HCT116 (cell line): ENCODE data around the gene ALDH8A1.

Experiments
- EZH2 ChIP-seq: fragments of 200-600 bp; sonication (generic); IDR thresholded peaks from 2 replicates; pipeline ENCODE4 v1.6.1; 2017; ENCODE audit warnings: antibody characterized with exemption, mixed run types
- FOSL1 ChIP-seq: IDR thresholded peaks from 2 replicates; pipeline ENCODE4 v1.6.1; 2012; ENCODE audit warnings: low read depth
- POLR2A ChIP-seq: IDR thresholded peaks from 2 replicates; pipeline ENCODE4 v1.7.0; 2011; ENCODE audit warnings: borderline replicate concordance; ENCODE audit not compliant: insufficient read depth, insufficient read length; ENCODE audit errors: extremely low read depth
- POLR2AphosphoS5 ChIP-seq: IDR thresholded peaks from 2 replicates; pipeline ENCODE4 v1.6.1; 2011; ENCODE audit warnings: mild to moderate bottlenecking, low read depth, low read length, moderate library complexity
- SIN3A ChIP-seq: IDR thresholded peaks from 2 replicates; pipeline ENCODE4 v1.6.1; 2012; ENCODE audit warnings: low read depth
- SRF ChIP-seq: IDR thresholded peaks from 2 replicates; pipeline ENCODE4 v1.6.1; 2012; ENCODE audit warnings: low read depth
- ZNF274 ChIP-seq: fragments of 200-500 bp; sonication (Bioruptor generic); IDR thresholded peaks from 2 replicates; pipeline ENCODE4 v1.6.1; 2014; ENCODE audit warnings: mild to moderate bottlenecking, low read depth, low read length, inconsistent platforms
- TF ChIP-seq, protein P1 (sequence below), 3 experiments: fragments of 200-600 bp in 1 of 3; sonication (generic) in 1 of 3; IDR thresholded peaks in 2 of 3; conservative IDR thresholded peaks in 1 of 3; 2 replicates each; pipeline ENCODE4 v1.5.1; 2012 to 2017; ENCODE audit warnings: low read depth in 2 of 3, low read length in 2 of 3, antibody characterized with exemption in 1 of 3, borderline replicate concordance in 1 of 3, control low read depth in 1 of 3, mild to moderate bottlenecking in 1 of 3, mixed read lengths in 1 of 3, mixed run types in 1 of 3, moderate library complexity in 1 of 3; ENCODE audit not compliant: insufficient read depth in 1 of 3
- TF ChIP-seq, protein P2 (sequence below): IDR thresholded peaks from 2 replicates; pipeline ENCODE4 v1.6.1; 2011; ENCODE audit warnings: mild to moderate bottlenecking, low read length, moderate library complexity; ENCODE audit not compliant: insufficient replicate concordance; ENCODE audit errors: extremely low read depth

DNA sequence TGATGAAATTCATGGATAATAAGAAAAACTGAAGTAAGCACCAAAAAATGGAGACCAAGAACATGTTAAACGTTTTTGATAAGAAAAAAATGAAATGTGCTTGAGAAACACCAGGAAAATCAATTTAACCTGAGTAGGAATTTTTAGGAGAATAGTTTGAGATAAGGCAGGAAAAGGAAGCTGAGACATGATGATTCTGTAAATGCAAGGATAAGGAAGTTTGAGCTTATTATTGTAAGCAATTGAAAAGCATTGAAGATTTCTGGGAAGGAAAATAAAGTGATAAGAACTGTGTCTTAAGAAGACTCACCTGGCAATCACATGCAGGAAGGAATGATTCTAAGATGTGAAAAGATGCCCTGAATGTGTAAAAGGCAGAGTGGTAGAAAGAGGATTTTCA is 66.6 kb downstream of the ALDH8A1 start:
- TF ChIP-seq SIN3A, result no peak
- TF ChIP-seq, protein P1, sequence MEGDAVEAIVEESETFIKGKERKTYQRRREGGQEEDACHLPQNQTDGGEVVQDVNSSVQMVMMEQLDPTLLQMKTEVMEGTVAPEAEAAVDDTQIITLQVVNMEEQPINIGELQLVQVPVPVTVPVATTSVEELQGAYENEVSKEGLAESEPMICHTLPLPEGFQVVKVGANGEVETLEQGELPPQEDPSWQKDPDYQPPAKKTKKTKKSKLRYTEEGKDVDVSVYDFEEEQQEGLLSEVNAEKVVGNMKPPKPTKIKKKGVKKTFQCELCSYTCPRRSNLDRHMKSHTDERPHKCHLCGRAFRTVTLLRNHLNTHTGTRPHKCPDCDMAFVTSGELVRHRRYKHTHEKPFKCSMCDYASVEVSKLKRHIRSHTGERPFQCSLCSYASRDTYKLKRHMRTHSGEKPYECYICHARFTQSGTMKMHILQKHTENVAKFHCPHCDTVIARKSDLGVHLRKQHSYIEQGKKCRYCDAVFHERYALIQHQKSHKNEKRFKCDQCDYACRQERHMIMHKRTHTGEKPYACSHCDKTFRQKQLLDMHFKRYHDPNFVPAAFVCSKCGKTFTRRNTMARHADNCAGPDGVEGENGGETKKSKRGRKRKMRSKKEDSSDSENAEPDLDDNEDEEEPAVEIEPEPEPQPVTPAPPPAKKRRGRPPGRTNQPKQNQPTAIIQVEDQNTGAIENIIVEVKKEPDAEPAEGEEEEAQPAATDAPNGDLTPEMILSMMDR (IDR thresholded peaks at IDR 0.05 in 2 of 3, conservative IDR thresholded peaks at IDR 0.05 in 1 of 3; ENCODE audit: borderline replicate concordance in 1 of 3, insufficient read depth in 1 of 3, low read depth in 2 of 3, low read length in 2 of 3), result no peak
- no peak for TF ChIP-seq ZNF274
- no peak for TF ChIP-seq POLR2AphosphoS5
- no peak for TF ChIP-seq EZH2
- TF ChIP-seq POLR2A, result no peak
- TF ChIP-seq, protein P2, sequence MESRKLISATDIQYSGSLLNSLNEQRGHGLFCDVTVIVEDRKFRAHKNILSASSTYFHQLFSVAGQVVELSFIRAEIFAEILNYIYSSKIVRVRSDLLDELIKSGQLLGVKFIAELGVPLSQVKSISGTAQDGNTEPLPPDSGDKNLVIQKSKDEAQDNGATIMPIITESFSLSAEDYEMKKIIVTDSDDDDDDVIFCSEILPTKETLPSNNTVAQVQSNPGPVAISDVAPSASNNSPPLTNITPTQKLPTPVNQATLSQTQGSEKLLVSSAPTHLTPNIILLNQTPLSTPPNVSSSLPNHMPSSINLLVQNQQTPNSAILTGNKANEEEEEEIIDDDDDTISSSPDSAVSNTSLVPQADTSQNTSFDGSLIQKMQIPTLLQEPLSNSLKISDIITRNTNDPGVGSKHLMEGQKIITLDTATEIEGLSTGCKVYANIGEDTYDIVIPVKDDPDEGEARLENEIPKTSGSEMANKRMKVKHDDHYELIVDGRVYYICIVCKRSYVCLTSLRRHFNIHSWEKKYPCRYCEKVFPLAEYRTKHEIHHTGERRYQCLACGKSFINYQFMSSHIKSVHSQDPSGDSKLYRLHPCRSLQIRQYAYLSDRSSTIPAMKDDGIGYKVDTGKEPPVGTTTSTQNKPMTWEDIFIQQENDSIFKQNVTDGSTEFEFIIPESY, result no peak
- TF ChIP-seq FOSL1, result no peak
- no peak for TF ChIP-seq SRF
